Measurements from ENCODE around the gene CCR5AS. TPM values are rescaled to one million over a fixed set of nuclear protein-coding genes. Genes with fewer than 3 reads are reported as not detected.

The CCR5AS gene

GRCh38 chr3:46321461-46322104 is 85.3 kb downstream of the CCR5AS start:
- DNase-seq (ENCODE audit: low read depth in 4 of 4, low spot score in 2 of 4): no peak

- DNase-seq (ENCODE audit: low read depth in 4 of 4, low spot score in 2 of 4): no peak
Measured at GRCh38 chr3:46318207-46318927, 88.5 kb downstream of the CCR5AS start.

GRCh38 chr3:46316206-46316605 is 90.7 kb downstream of the CCR5AS start:
- DNase-seq (ENCODE audit: low read depth in 4 of 4, low spot score in 2 of 4): no peak

- DNase-seq (ENCODE audit: low read depth in 4 of 4, low spot score in 2 of 4): no peak
Measured at GRCh38 chr3:46314517-46314916, 92.3 kb downstream of the CCR5AS start.

Other genes starting within 250 kb of the CCR5AS start
- 1 to 10 TPM; 1.4 to 2.4 (median 2.2) TPM for gene CCR1, start 198.8 kb downstream of the CCR5AS start, polyA plus RNA-seq (ENCODE audit: insufficient read length in 4 of 4)
- gene CCR3, start 164.6 kb downstream of the CCR5AS start, polyA plus RNA-seq (ENCODE audit: insufficient read length in 4 of 4): under 1 TPM in 1 of 4 donors, not detected in 3; 0.08 TPM
- gene CCR2, start 53.0 kb downstream of the CCR5AS start, polyA plus RNA-seq (ENCODE audit: insufficient read length in 4 of 4): 1 to 10 TPM in 3 of 4 donors, under 1 TPM in 1; 0.51 to 1.9 (median 1.7) TPM
- under 1 TPM; 0.17 to 0.48 (median 0.43) TPM for gene CCR5, start 36.1 kb downstream of the CCR5AS start, polyA plus RNA-seq (ENCODE audit: insufficient read length in 4 of 4)
- gene CCRL2, start 193 bp upstream of the CCR5AS start, polyA plus RNA-seq (ENCODE audit: insufficient read length in 4 of 4): 1 to 10 TPM in 2 of 4 donors, under 1 TPM in 2; 0.81 to 1.2 (median 1.00) TPM
- gene LTF, start 57.8 kb upstream of the CCR5AS start, polyA plus RNA-seq (ENCODE audit: insufficient read length in 4 of 4): 1 to 10 TPM; 1.6 to 3.6 (median 2.6) TPM
- not detected for gene RTP3, start 90.9 kb upstream of the CCR5AS start, polyA plus RNA-seq (ENCODE audit: insufficient read length in 4 of 4)
- gene LRRC2, start 159.2 kb upstream of the CCR5AS start, polyA plus RNA-seq (ENCODE audit: insufficient read length in 4 of 4): 1 to 10 TPM; 1.7 to 2.5 (median 2.2) TPM
- under 1 TPM in 2 of 4 donors, not detected in 2; 0.11 to 0.14 TPM for gene FAM240A, start 205.5 kb upstream of the CCR5AS start, polyA plus RNA-seq (ENCODE audit: insufficient read length in 4 of 4)